Astrocyte (in vitro differentiated cells and primary cell): ENCODE data around the gene H2BK1. TPM values are rescaled to one million over a fixed set of nuclear protein-coding genes. Genes with fewer than 3 reads are reported as not detected.

Experiments
- DNase-seq: peaks from one replicate; pipeline ENCODE4 v3.0.0-alpha.2; 2010; ENCODE audit warnings: low read depth
- FAIRE-seq: peaks from 2 replicates; lab custom pipeline; 2011; peaks lifted over from hg19 to GRCh38; lab: Jason Lieb, UNC
- H2AFZ ChIP-seq: 2 replicates; pipeline ENCODE4 v1.6.0; 2012; ENCODE audit warnings: low read depth, low read length, inconsistent platforms
- H3K27ac ChIP-seq: 2 replicates; pipeline ENCODE4 v1.5.1; 2011; ENCODE audit warnings: low read depth, low read length, inconsistent platforms
- H3K27me3 ChIP-seq: 2 replicates; pipeline ENCODE4 v1.6.0; 2011; ENCODE audit warnings: low read length, inconsistent platforms; ENCODE audit not compliant: insufficient read depth
- H3K36me3 ChIP-seq: 2 replicates; pipeline ENCODE4 v1.5.1; 2011; ENCODE audit warnings: low read length, inconsistent platforms; ENCODE audit not compliant: insufficient read depth
- H3K4me1 ChIP-seq: 2 replicates; pipeline ENCODE4 v1.5.1; 2011; ENCODE audit warnings: low read length, inconsistent platforms; ENCODE audit not compliant: insufficient read depth
- H3K4me2 ChIP-seq: 2 replicates; pipeline ENCODE4 v1.6.0; 2012; ENCODE audit warnings: low read length, inconsistent platforms
- H3K4me3 ChIP-seq: 2 replicates; pipeline ENCODE4 v1.5.1; 2011; ENCODE audit warnings: low read depth, mild to moderate bottlenecking, low read length, inconsistent platforms; ENCODE audit not compliant: insufficient read depth
- H3K79me2 ChIP-seq: 2 replicates; pipeline ENCODE4 v1.6.0; 2012; ENCODE audit warnings: mild to moderate bottlenecking, low read length, inconsistent platforms; ENCODE audit not compliant: insufficient read depth
- H3K9ac ChIP-seq: 2 replicates; pipeline ENCODE4 v1.6.0; 2012; ENCODE audit warnings: mild to moderate bottlenecking, low read length, inconsistent platforms
- H3K9me3 ChIP-seq: 2 replicates; pipeline ENCODE4 v1.5.1; 2012; ENCODE audit warnings: low read depth, mild to moderate bottlenecking, low read length, inconsistent platforms; ENCODE audit not compliant: insufficient read depth
- H4K20me1 ChIP-seq: 2 replicates; pipeline ENCODE4 v1.6.0; 2012; ENCODE audit warnings: low read length, inconsistent platforms; ENCODE audit not compliant: insufficient read depth
- H3K27ac Mint-ChIP-seq: one replicate; pipeline ENCODE4 v1.8.0; 2021; ENCODE audit warnings: mild to moderate bottlenecking, mixed read lengths; ENCODE audit not compliant: unreplicated experiment
- H3K27me3 Mint-ChIP-seq: one replicate; pipeline ENCODE4 v1.8.0; 2021; ENCODE audit warnings: low read depth, mixed read lengths; ENCODE audit not compliant: unreplicated experiment
- H3K36me3 Mint-ChIP-seq: one replicate; pipeline ENCODE4 v1.8.0; 2021; ENCODE audit warnings: low read depth, mixed read lengths; ENCODE audit not compliant: unreplicated experiment
- H3K4me1 Mint-ChIP-seq: one replicate; pipeline ENCODE4 v1.8.0; 2021; ENCODE audit warnings: low read depth, mixed read lengths; ENCODE audit not compliant: unreplicated experiment
- H3K4me3 Mint-ChIP-seq: one replicate; pipeline ENCODE4 v1.8.0; 2021; ENCODE audit warnings: mild to moderate bottlenecking, moderate library complexity, mixed read lengths; ENCODE audit not compliant: unreplicated experiment
- H3K9me3 Mint-ChIP-seq: one replicate; pipeline ENCODE4 v1.8.0; 2021; ENCODE audit warnings: mild to moderate bottlenecking, mixed read lengths; ENCODE audit not compliant: unreplicated experiment
- EZH2 ChIP-seq: IDR thresholded peaks from 2 replicates; pipeline ENCODE4 v1.6.1; 2012; ENCODE audit warnings: mild to moderate bottlenecking, low read length, inconsistent platforms; ENCODE audit not compliant: insufficient read depth
- total RNA-seq: library from RNA; stranded (reverse); gene quantifications from 2 replicates; pipeline ENCODE4 v1.2.1, GENCODE V29; 2021
- TF ChIP-seq, protein P1 (sequence below): IDR thresholded peaks from 2 replicates; pipeline ENCODE4 v1.5.1; 2011; ENCODE audit warnings: low read depth, mild to moderate bottlenecking, inconsistent platforms, low read length, moderate library complexity; ENCODE audit not compliant: insufficient read depth

The H2BK1 gene
- total RNA-seq, 1 donor from 2014 or later: not detected

- Mint-ChIP-seq H3K4me1 (peaks cover 9% of the 10 kb centered on the region), H3K27me3 (no peaks in the 10 kb centered on the region), H3K9me3 (no peaks in the 10 kb centered on the region), H3K27ac (no peak overlapping the region), H3K36me3 (peaks cover 11% of the 10 kb centered on the region), H3K4me3 (peak overlapping the region; percentile 62)
- H3K9me3 ChIP-seq: no peaks in the 10 kb centered on the region
- peaks cover 69% of the 10 kb centered on the region for H4K20me1 ChIP-seq
- TF ChIP-seq, protein P1, sequence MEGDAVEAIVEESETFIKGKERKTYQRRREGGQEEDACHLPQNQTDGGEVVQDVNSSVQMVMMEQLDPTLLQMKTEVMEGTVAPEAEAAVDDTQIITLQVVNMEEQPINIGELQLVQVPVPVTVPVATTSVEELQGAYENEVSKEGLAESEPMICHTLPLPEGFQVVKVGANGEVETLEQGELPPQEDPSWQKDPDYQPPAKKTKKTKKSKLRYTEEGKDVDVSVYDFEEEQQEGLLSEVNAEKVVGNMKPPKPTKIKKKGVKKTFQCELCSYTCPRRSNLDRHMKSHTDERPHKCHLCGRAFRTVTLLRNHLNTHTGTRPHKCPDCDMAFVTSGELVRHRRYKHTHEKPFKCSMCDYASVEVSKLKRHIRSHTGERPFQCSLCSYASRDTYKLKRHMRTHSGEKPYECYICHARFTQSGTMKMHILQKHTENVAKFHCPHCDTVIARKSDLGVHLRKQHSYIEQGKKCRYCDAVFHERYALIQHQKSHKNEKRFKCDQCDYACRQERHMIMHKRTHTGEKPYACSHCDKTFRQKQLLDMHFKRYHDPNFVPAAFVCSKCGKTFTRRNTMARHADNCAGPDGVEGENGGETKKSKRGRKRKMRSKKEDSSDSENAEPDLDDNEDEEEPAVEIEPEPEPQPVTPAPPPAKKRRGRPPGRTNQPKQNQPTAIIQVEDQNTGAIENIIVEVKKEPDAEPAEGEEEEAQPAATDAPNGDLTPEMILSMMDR: no peak
- no peak for TF ChIP-seq EZH2
- H3K36me3 ChIP-seq: peaks cover 14% of the 10 kb centered on the region
- H3K4me1 ChIP-seq: peaks cover 39% of the 10 kb centered on the region
- peaks cover 26% of the 10 kb centered on the region for H3K79me2 ChIP-seq
- H2AFZ ChIP-seq: no peak overlapping the region
- no peaks in the 10 kb centered on the region for H3K27me3 ChIP-seq
- FAIRE-seq (no peak), DNase-seq (no peak)
- H3K4me2 ChIP-seq: peak overlapping the region; percentile 90
- H3K9ac ChIP-seq: peak overlapping the region; percentile 44
- H3K27ac ChIP-seq: no peak overlapping the region
- H3K4me3 ChIP-seq: no peak overlapping the region
Observed at GRCh38 chr7:151244841-151245346, 34.6 kb upstream of the H2BK1 start.

GRCh38 chr7:151244196-151244840 is 34.0 kb upstream of the H2BK1 start:
- Histone ChIP-seq H3K27me3 (no peaks in the 10 kb centered on the region), H3K9me3 (no peaks in the 10 kb centered on the region), H4K20me1 (peaks cover 75% of the 10 kb centered on the region), H3K27ac (no peak overlapping the region), H3K36me3 (peaks cover 20% of the 10 kb centered on the region), H3K79me2 (peaks cover 31% of the 10 kb centered on the region), H3K4me2 (peak overlapping the region; percentile 90), H2AFZ (no peak overlapping the region), H3K4me3 (no peak overlapping the region), H3K4me1 (peaks cover 35% of the 10 kb centered on the region), H3K9ac (no peak overlapping the region)
- Mint-ChIP-seq H3K27me3 (no peaks in the 10 kb centered on the region), H3K9me3 (no peaks in the 10 kb centered on the region), H3K4me3 (peak overlapping the region; percentile 62), H3K4me1 (peaks cover 8% of the 10 kb centered on the region), H3K36me3 (peaks cover 16% of the 10 kb centered on the region), H3K27ac (no peak overlapping the region)
- FAIRE-seq (no peak), DNase-seq (no peak)
- TF ChIP-seq EZH2: no peak
- TF ChIP-seq, protein P1: peak; percentile 93
